MM.1S (cell line): ENCODE data around the gene ANP32B.

Source experiments
- DNase-seq: peaks from one replicate; pipeline ENCODE4 v3.0.0-alpha.2; 2015
- H2AFZ ChIP-seq: fragments of 300-600 bp; sonication (generic); 2 replicates; pipeline ENCODE4 v1.6.0; 2016; ENCODE audit warnings: antibody characterized with exemption, low read length
- H3F3A ChIP-seq: fragments of 300-600 bp; sonication (generic); 2 replicates; pipeline ENCODE4 v1.6.1; 2016; ENCODE audit warnings: mild to moderate bottlenecking, antibody characterized with exemption, low read length, moderate library complexity, mixed read lengths; ENCODE audit not compliant: insufficient read depth
- H3K27ac ChIP-seq: fragments of 300-600 bp; sonication (generic); 2 replicates; pipeline ENCODE4 v1.5.1; 2016; ENCODE audit warnings: mild to moderate bottlenecking, low read length
- H3K27me3 ChIP-seq: fragments of 300-600 bp; sonication (generic); replicated peaks from 2 replicates; pipeline ENCODE4 v1.6.0; 2016; ENCODE audit warnings: low read length; ENCODE audit not compliant: insufficient read depth
- H3K36me3 ChIP-seq: fragments of 300-600 bp; sonication (generic); replicated peaks from 2 replicates; pipeline ENCODE4 v1.6.1; 2016; ENCODE audit warnings: mild to moderate bottlenecking, low read length, mixed read lengths; ENCODE audit not compliant: insufficient read depth
- H3K4me1 ChIP-seq: fragments of 300-600 bp; sonication (generic); 2 replicates; pipeline ENCODE4 v1.6.1; 2016; ENCODE audit warnings: low read length, mixed read lengths
- H3K4me2 ChIP-seq: fragments of 300-600 bp; sonication (generic); 2 replicates; pipeline ENCODE4 v1.6.0; 2016; ENCODE audit warnings: low read depth, low read length
- H3K4me3 ChIP-seq: fragments of 300-600 bp; sonication (generic); 2 replicates; pipeline ENCODE4 v1.5.1; 2016; ENCODE audit warnings: low read length, mixed read lengths
- H3K79me2 ChIP-seq: fragments of 300-600 bp; sonication (generic); 2 replicates; pipeline ENCODE4 v1.6.1; 2016; ENCODE audit warnings: mixed run types, low read length, mixed read lengths
- H3K9ac ChIP-seq: fragments of 300-600 bp; sonication (generic); 2 replicates; pipeline ENCODE4 v1.6.1; 2016; ENCODE audit warnings: low read length, mixed read lengths
- H3K9me2 ChIP-seq: fragments of 300-600 bp; sonication (generic); replicated peaks from 2 replicates; pipeline ENCODE4 v1.6.1; 2016; ENCODE audit warnings: mild to moderate bottlenecking, low read length, mixed read lengths; ENCODE audit not compliant: insufficient read depth
- H3K9me3 ChIP-seq: fragments of 300-600 bp; sonication (generic); replicated peaks from 2 replicates; pipeline ENCODE4 v1.6.1; 2016; ENCODE audit warnings: mild to moderate bottlenecking, low read length, mixed read lengths; ENCODE audit not compliant: insufficient read depth
- H4K20me1 ChIP-seq: fragments of 300-600 bp; sonication (generic); 2 replicates; pipeline ENCODE4 v1.6.1; 2016; ENCODE audit warnings: mild to moderate bottlenecking, low read length, moderate library complexity, mixed read lengths; ENCODE audit not compliant: insufficient read depth
- EZH2 ChIP-seq: fragments of 300-600 bp; sonication (generic); optimal IDR thresholded peaks from 2 replicates; pipeline ENCODE3; 2017; ENCODE audit warnings: low read depth, mild to moderate bottlenecking, antibody characterized with exemption, low read length, mixed read lengths
- EZH2phosphoT487 ChIP-seq: fragments of 300-600 bp; sonication (generic); IDR thresholded peaks from 2 replicates; pipeline ENCODE4 v1.6.1; 2018; ENCODE audit warnings: antibody characterized with exemption, low read length
- TF ChIP-seq, protein P1 (sequence below): fragments of 300-600 bp; sonication (generic); IDR thresholded peaks from 2 replicates; pipeline ENCODE4 v1.5.1; 2016; ENCODE audit warnings: antibody characterized with exemption, low read length, mixed read lengths

ANP32B gene

DNA sequence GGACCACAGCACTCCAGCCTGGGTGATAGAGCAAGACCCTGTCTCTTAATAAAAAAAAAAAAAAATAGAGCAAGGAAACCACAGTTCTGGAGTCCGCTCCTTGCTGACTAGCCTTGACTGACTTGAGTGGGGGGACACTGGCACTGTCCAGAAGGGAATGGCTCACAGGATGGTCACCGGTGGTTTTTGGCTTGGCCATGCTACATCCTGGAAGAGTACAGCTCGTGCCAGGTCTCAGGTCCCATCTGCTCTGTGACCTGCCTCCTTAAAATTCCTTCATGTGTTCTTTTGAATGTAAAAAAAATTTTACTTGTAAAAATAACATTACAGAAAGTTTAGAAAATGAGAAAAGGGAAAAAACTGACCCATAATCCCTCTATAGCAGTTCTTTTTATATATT is 79.0 kb downstream of the ANP32B start:
- Histone ChIP-seq H3K4me3 (no peak overlapping the region), H3K4me2 (no peak overlapping the region), H3K4me1 (no peaks in the 10 kb centered on the region), H3K9ac (no peak overlapping the region), H2AFZ (no peak overlapping the region), H3K36me3 (no peaks in the 10 kb centered on the region), H3K79me2 (peaks cover 72% of the 10 kb centered on the region), H3F3A (peaks cover 4% of the 10 kb centered on the region), H3K9me3 (no peaks in the 10 kb centered on the region), H4K20me1 (no peaks in the 10 kb centered on the region), H3K9me2 (no peaks in the 10 kb centered on the region), H3K27me3 (no peaks in the 10 kb centered on the region), H3K27ac (no peak overlapping the region)
- TF ChIP-seq EZH2phosphoT487: no peak
- no peak for TF ChIP-seq EZH2
- TF ChIP-seq, protein P1, sequence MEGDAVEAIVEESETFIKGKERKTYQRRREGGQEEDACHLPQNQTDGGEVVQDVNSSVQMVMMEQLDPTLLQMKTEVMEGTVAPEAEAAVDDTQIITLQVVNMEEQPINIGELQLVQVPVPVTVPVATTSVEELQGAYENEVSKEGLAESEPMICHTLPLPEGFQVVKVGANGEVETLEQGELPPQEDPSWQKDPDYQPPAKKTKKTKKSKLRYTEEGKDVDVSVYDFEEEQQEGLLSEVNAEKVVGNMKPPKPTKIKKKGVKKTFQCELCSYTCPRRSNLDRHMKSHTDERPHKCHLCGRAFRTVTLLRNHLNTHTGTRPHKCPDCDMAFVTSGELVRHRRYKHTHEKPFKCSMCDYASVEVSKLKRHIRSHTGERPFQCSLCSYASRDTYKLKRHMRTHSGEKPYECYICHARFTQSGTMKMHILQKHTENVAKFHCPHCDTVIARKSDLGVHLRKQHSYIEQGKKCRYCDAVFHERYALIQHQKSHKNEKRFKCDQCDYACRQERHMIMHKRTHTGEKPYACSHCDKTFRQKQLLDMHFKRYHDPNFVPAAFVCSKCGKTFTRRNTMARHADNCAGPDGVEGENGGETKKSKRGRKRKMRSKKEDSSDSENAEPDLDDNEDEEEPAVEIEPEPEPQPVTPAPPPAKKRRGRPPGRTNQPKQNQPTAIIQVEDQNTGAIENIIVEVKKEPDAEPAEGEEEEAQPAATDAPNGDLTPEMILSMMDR: no peak
- no peak for DNase-seq

DNA sequence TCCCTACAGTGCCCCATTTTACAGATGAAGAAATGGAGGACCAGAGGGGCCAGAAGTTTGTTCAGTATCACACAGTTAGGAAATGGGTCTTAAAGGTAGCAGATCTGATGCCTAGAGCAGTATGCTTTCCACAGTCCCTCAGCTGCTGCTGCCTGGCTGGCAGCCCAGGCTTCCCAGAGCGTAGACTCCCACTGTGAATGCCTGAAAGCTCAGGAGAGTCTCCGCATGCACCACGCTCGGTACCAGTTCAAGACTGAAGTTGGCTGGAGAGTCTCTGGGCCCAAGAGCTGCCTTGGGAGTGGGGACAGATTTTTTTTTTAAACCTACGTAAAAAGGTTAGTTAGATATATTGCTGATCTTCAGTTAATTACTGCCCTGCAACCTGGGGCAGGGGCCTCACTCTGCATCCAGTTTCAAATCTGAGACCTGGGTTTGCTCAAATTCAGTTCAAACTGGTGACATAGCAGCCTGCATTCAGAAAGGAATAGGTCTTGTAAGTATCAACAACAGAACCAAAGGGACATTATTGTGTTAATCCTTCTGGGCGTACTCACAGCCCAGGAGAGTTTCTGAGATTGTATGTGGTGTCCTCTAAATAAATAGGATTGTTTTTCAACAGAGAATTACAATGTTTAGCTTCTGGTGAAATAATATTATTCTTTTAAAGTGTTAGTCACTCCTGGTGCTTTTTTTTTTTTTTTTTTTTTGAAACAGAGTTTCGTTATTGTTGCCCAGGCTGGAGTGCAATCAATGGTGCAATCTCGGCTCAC is 81.7 kb downstream of the ANP32B start:
- no peaks in the 10 kb centered on the region for H3K9me3 ChIP-seq
- H3K27ac ChIP-seq: no peak overlapping the region
- no peaks in the 10 kb centered on the region for H3K4me1 ChIP-seq
- H3F3A ChIP-seq: no peaks in the 10 kb centered on the region
- H3K4me2 ChIP-seq: no peak overlapping the region
- H2AFZ ChIP-seq: no peak overlapping the region
- no peaks in the 10 kb centered on the region for H3K27me3 ChIP-seq
- no peaks in the 10 kb centered on the region for H3K9me2 ChIP-seq
- no peaks in the 10 kb centered on the region for H4K20me1 ChIP-seq
- DNase-seq: no peak
- H3K4me3 ChIP-seq: no peak overlapping the region
- no peak for TF ChIP-seq EZH2
- TF ChIP-seq, protein P1: no peak
- no peak for TF ChIP-seq EZH2phosphoT487
- H3K9ac ChIP-seq: no peak overlapping the region
- no peaks in the 10 kb centered on the region for H3K36me3 ChIP-seq
- H3K79me2 ChIP-seq: peaks cover 71% of the 10 kb centered on the region
